HEK293 (cell line): ENCODE data around the gene SLC25A52.
"Not testable (repeated sequence)": the region's sequence is repeated elsewhere in the genome, so short reads cannot be mapped to it uniquely, and the experiment has no call there.

ENCODE experiments used
- CTCF ChIA-PET: fragments of 350-600 bp; formaldehyde crosslinking; extraction: SDS; loops from one replicate; lab custom pipeline; 2021; ENCODE audit warnings: antibody characterized with exemption; lab: Yijun Ruan, JAX
- POLR2A ChIA-PET: fragments of 300-600 bp; formaldehyde crosslinking; extraction: SDS; loops from one replicate; lab custom pipeline; 2020; ENCODE audit warnings: antibody characterized with exemption, inconsistent platforms; lab: Yijun Ruan, JAX
- H3K27ac ChIP-seq: fragments of 200-500 bp; sonication (Bioruptor generic); 2 replicates; pipeline ENCODE4 v1.5.1; 2014; ENCODE audit warnings: low read depth, low read length, control low read depth, inconsistent platforms; ENCODE audit errors: extremely low read depth
- H3K36me3 ChIP-seq, 2 experiments: fragments of 200-500 bp in 1 of 2; sonication (Bioruptor generic) in 1 of 2; 1 replicate in 1 of 2; 2 replicates in 1 of 2; pipeline ENCODE4 v1.5.1; 2014 to 2017; ENCODE audit warnings: inconsistent platforms in 2 of 2, low read length in 2 of 2; ENCODE audit not compliant: control insufficient read depth in 2 of 2, insufficient read depth in 1 of 2
- H3K4me1 ChIP-seq: fragments of 200-500 bp; sonication (Bioruptor generic); 2 replicates; pipeline ENCODE4 v1.5.1; 2014; ENCODE audit warnings: mild to moderate bottlenecking, low read length, inconsistent platforms; ENCODE audit not compliant: control insufficient read depth, insufficient read depth
- H3K4me3 ChIP-seq: 2 replicates; pipeline ENCODE4 v1.5.1; 2011; ENCODE audit warnings: low read depth, mild to moderate bottlenecking, control low read depth, low read length, moderate library complexity
- H3K9me3 ChIP-seq: fragments of 200-500 bp; sonication (Bioruptor generic); 2 replicates; pipeline ENCODE4 v1.5.1; 2014; ENCODE audit warnings: low read depth, low read length, inconsistent platforms; ENCODE audit not compliant: control insufficient read depth, insufficient read depth
- HOXC10 ChIP-seq: sonication (generic); formaldehyde crosslinking; IDR thresholded peaks from 2 replicates; pipeline ENCODE4 v1.8.1; 2023; ENCODE audit warnings: mild to moderate bottlenecking, missing genetic modification reagents
- IKZF3 ChIP-seq: fragments of 450-650 bp; IDR thresholded peaks from 2 replicates; pipeline ENCODE4 v1.5.0; 2018; ENCODE audit warnings: missing biosample characterization, mild to moderate bottlenecking, missing genetic modification characterization, moderate library complexity
- SCRT1 ChIP-seq: fragments of 450-650 bp; formaldehyde crosslinking; IDR thresholded peaks from 2 replicates; pipeline ENCODE4 v1.5.1; 2016; ENCODE audit warnings: missing biosample characterization, missing genetic modification characterization, borderline replicate concordance
- ZBTB17 ChIP-seq: fragments of 450-650 bp; formaldehyde crosslinking; IDR thresholded peaks from 2 replicates; pipeline ENCODE4 v1.5.1; 2016; ENCODE audit warnings: missing biosample characterization, missing genetic modification characterization
- ZBTB21 ChIP-seq: fragments of 450-650 bp; formaldehyde crosslinking; IDR thresholded peaks from 2 replicates; pipeline ENCODE4 v1.5.1; 2017; ENCODE audit warnings: missing biosample characterization, missing genetic modification characterization
- ZBTB8A ChIP-seq: fragments of 450-650 bp; formaldehyde crosslinking; IDR thresholded peaks from 2 replicates; pipeline ENCODE4 v1.5.1; 2016; ENCODE audit warnings: missing biosample characterization, missing genetic modification characterization
- ZNF112 ChIP-seq: fragments of 450-650 bp; formaldehyde crosslinking; IDR thresholded peaks from 2 replicates; pipeline ENCODE4 v1.5.0; 2017; ENCODE audit warnings: missing biosample characterization, missing genetic modification characterization
- ZNF114 ChIP-seq: fragments of 450-650 bp; formaldehyde crosslinking; IDR thresholded peaks from 2 replicates; pipeline ENCODE4 v1.5.0; 2017; ENCODE audit warnings: missing biosample characterization, missing genetic modification characterization
- ZNF146 ChIP-seq: fragments of 450-650 bp; formaldehyde crosslinking; IDR thresholded peaks from 2 replicates; pipeline ENCODE4 v1.5.1; 2016; ENCODE audit warnings: missing biosample characterization, missing genetic modification characterization
- ZNF16 ChIP-seq: fragments of 450-650 bp; formaldehyde crosslinking; IDR thresholded peaks from 2 replicates; pipeline ENCODE4 v1.5.1; 2016; ENCODE audit warnings: low read depth, missing biosample characterization, missing genetic modification characterization
- ZNF169 ChIP-seq: fragments of 450-650 bp; formaldehyde crosslinking; IDR thresholded peaks from 2 replicates; pipeline ENCODE4 v1.5.1; 2016; ENCODE audit warnings: missing biosample characterization, missing genetic modification characterization
- ZNF174 ChIP-seq: fragments of 450-650 bp; formaldehyde crosslinking; IDR thresholded peaks from 2 replicates; pipeline ENCODE4 v1.5.0; 2017; ENCODE audit warnings: missing biosample characterization, mild to moderate bottlenecking, missing genetic modification characterization
- ZNF292 ChIP-seq: fragments of 450-650 bp; formaldehyde crosslinking; IDR thresholded peaks from 2 replicates; pipeline ENCODE4 v1.5.1; 2016; ENCODE audit warnings: low read depth, missing biosample characterization, missing genetic modification characterization, borderline replicate concordance
- ZNF423 ChIP-seq: fragments of 450-650 bp; formaldehyde crosslinking; IDR thresholded peaks from 2 replicates; pipeline ENCODE4 v1.5.1; 2016; ENCODE audit warnings: missing biosample characterization, missing genetic modification characterization
- ZNF626 ChIP-seq: fragments of 450-650 bp; sonication (Bioruptor Pico); formaldehyde crosslinking; IDR thresholded peaks from 2 replicates; pipeline ENCODE4 v1.5.1; 2018; ENCODE audit warnings: missing biosample characterization, missing genetic modification characterization, inconsistent platforms
- TF ChIP-seq, protein P1 (sequence below): fragments of 450-650 bp; formaldehyde crosslinking; IDR thresholded peaks from 2 replicates; pipeline ENCODE4 v1.5.1; 2016; ENCODE audit warnings: missing biosample characterization, missing genetic modification characterization
- TF ChIP-seq, protein P2 (sequence below): fragments of 450-650 bp; formaldehyde crosslinking; IDR thresholded peaks from 2 replicates; pipeline ENCODE4 v1.5.1; 2016; ENCODE audit warnings: missing biosample characterization, missing genetic modification characterization
- TF ChIP-seq, protein P3 (sequence below): fragments of 450-650 bp; formaldehyde crosslinking; IDR thresholded peaks from 2 replicates; pipeline ENCODE4 v1.5.1; 2016; ENCODE audit warnings: missing biosample characterization, missing genetic modification characterization
- TF ChIP-seq, protein P4 (sequence below): fragments of 450-650 bp; formaldehyde crosslinking; IDR thresholded peaks from 2 replicates; pipeline ENCODE4 v1.5.1; 2016; ENCODE audit warnings: missing biosample characterization, missing genetic modification characterization, low read depth
- TF ChIP-seq, protein P5 (sequence below): fragments of 450-650 bp; formaldehyde crosslinking; IDR thresholded peaks from 2 replicates; pipeline ENCODE4 v1.5.1; 2016; ENCODE audit warnings: missing biosample characterization, missing genetic modification characterization

Gene SLC25A52

DNA sequence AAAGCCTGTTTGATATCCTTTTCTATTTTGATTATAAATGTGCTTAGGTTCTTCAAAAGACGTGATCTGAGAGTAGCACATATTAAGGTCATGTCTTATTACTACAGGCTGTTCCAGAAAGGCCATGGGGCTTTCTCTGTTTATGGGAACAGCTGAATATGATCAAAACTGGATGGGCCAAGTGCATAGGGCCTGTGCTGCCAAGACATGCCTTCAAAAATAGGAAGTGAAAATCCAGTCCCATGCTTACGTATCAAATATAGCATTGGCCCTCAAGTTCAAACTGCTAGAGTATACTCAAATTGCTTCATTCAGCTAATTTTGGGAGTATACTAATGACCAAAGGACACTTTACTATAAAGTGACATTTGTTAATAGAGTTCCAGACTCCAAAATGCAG is 24.1 kb downstream of the SLC25A52 start (continued):
- TF ChIP-seq, protein P1, sequence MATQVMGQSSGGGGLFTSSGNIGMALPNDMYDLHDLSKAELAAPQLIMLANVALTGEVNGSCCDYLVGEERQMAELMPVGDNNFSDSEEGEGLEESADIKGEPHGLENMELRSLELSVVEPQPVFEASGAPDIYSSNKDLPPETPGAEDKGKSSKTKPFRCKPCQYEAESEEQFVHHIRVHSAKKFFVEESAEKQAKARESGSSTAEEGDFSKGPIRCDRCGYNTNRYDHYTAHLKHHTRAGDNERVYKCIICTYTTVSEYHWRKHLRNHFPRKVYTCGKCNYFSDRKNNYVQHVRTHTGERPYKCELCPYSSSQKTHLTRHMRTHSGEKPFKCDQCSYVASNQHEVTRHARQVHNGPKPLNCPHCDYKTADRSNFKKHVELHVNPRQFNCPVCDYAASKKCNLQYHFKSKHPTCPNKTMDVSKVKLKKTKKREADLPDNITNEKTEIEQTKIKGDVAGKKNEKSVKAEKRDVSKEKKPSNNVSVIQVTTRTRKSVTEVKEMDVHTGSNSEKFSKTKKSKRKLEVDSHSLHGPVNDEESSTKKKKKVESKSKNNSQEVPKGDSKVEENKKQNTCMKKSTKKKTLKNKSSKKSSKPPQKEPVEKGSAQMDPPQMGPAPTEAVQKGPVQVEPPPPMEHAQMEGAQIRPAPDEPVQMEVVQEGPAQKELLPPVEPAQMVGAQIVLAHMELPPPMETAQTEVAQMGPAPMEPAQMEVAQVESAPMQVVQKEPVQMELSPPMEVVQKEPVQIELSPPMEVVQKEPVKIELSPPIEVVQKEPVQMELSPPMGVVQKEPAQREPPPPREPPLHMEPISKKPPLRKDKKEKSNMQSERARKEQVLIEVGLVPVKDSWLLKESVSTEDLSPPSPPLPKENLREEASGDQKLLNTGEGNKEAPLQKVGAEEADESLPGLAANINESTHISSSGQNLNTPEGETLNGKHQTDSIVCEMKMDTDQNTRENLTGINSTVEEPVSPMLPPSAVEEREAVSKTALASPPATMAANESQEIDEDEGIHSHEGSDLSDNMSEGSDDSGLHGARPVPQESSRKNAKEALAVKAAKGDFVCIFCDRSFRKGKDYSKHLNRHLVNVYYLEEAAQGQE = no peak
- TF ChIP-seq ZNF423 (no peak), ZNF174 (tag by site-specific recombination) (no peak)
- TF ChIP-seq, protein P2, sequence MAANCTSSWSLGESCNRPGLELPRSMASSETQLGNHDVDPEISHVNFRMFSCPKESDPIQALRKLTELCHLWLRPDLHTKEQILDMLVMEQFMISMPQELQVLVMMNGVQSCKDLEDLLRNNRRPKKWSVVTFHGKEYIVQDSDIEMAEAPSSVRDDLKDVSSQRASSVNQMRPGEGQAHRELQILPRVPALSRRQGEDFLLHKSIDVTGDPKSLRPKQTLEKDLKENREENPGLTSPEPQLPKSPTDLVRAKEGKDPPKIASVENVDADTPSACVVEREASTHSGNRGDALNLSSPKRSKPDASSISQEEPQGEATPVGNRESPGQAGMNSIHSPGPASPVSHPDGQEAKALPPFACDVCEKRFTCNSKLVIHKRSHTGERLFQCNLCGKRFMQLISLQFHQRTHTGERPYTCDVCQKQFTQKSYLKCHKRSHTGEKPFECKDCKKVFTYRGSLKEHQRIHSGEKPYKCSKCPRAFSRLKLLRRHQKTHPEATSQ (tag by site-specific recombination) = no peak

DNA sequence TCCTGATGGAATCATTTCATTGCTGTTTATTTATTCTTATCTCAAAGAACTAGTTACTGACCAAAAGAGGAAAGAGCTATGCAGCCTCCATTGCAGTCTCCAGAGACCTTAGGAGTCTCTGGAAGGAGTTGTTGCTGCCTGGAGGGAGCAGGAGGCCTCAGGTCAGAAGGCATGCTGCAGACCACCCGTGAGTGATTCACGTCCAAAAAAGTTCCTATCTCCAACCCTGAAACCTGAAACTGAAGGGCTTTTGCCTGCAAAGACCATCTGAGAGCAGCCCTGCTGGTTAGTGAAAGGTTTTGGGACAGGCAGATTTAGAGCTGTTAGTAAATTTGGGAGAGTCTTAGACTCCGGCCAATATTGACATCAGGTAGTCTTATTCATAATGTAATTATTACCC is 29.1 kb downstream of the SLC25A52 start:
- ChIA-PET POLR2A (interaction anchor here (0.6 kb wide), 1 partner anchor 16 kb away, joined by 3 read pairs; no protein-coding TSS in a partner anchor), CTCF (interaction anchor here (0.6 to 9.5 kb wide), 3 partner anchors 9 to 1273 kb away, joined by 6 to 80 read pairs (median 9); no protein-coding TSS in a partner anchor)
- no peak for TF ChIP-seq ZBTB17 (tag by site-specific recombination)
- TF ChIP-seq ZNF112 (tag by site-specific recombination) = no peak
- TF ChIP-seq ZNF16 = no peak
- TF ChIP-seq IKZF3 (tag by site-specific recombination) = no peak
- no peak for TF ChIP-seq ZNF626 (tag by site-specific recombination)
- no peak for TF ChIP-seq HOXC10
- no peak for TF ChIP-seq SCRT1
- TF ChIP-seq ZBTB8A (tag by site-specific recombination) = no peak
- no peaks in the 10 kb centered on the region for H3K36me3 ChIP-seq
- no peak overlapping the region for H3K4me3 ChIP-seq
- H3K27ac ChIP-seq = no peak overlapping the region
- no peaks in the 10 kb centered on the region for H3K4me1 ChIP-seq
- no peaks in the 10 kb centered on the region for H3K9me3 ChIP-seq

DNA sequence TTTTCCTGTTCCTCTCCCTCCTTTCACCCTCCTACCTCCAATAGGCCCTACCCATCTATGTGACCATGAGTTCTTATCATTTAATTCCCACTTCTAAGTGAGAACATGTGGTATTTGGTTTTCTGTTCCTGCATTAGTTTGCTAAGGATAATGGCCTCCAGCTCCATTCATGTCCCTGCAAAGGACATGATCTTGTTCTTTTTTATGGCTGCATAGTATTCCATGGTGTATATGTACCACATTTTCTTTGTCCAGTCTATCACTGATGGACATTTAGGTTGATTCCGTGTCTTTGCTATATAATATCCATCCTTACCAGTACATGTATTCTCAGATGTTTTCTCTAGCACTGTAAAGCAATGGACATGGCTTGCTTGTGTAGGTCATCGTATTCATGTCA is 31.5 kb downstream of the SLC25A52 start:
- H3K4me1 ChIP-seq, H3K9me3 ChIP-seq, POLR2A ChIA-PET, H3K4me3 ChIP-seq, H3K36me3 ChIP-seq, H3K27ac ChIP-seq: not testable (repeated sequence)
- TF ChIP-seq ZNF146 (tag by site-specific recombination) = peak; percentile 63; the same call in 1 of the 2 replicates
- TF ChIP-seq, protein P3, sequence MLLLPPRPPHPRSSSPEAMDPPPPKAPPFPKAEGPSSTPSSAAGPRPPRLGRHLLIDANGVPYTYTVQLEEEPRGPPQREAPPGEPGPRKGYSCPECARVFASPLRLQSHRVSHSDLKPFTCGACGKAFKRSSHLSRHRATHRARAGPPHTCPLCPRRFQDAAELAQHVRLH (tag by site-specific recombination) = 0 out of 2 replicates have a peak, but pooled peaks have one; percentile 29
- CTCF ChIA-PET = interaction anchor here (2.0 kb wide), 1 partner anchor 12 kb away, joined by 9 read pairs; no protein-coding TSS in a partner anchor

DNA sequence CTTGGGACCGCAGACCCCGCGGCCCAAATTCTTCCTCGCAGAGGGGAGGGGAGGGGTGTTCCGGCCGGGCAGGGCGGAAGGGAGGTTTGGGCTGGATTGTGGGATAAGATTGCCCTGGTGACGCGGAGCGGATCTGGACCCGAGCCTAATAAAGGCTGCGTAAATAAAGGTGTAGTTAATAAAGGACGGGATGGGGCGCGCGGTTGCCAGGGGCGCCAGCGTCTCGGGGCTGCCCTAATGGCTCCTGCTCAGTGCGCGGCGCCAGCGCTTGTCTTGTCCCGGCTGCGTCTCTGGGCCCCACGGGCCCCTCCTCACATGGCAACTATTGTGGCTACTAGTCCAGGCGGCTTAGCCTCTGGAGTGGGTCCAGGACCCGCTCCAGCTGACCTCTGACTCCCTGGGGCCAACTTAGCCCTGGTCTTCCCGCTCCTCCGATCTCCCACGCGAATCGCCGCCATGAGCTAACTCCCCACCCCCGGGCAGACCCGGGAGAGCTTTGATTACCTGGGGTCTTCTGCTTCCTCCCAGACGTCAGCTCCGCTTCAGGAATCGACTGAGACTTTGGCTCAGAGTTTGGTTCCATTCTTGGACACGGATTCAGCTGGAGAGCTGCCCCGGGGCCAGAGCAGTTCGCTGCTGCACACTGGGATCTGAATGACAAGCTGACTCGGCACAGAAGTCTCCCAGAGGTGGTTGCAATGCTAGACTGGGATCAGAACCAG is 36.5 kb downstream of the SLC25A52 start:
- H3K9me3 ChIP-seq = no peaks in the 10 kb centered on the region
- TF ChIP-seq, protein P4, sequence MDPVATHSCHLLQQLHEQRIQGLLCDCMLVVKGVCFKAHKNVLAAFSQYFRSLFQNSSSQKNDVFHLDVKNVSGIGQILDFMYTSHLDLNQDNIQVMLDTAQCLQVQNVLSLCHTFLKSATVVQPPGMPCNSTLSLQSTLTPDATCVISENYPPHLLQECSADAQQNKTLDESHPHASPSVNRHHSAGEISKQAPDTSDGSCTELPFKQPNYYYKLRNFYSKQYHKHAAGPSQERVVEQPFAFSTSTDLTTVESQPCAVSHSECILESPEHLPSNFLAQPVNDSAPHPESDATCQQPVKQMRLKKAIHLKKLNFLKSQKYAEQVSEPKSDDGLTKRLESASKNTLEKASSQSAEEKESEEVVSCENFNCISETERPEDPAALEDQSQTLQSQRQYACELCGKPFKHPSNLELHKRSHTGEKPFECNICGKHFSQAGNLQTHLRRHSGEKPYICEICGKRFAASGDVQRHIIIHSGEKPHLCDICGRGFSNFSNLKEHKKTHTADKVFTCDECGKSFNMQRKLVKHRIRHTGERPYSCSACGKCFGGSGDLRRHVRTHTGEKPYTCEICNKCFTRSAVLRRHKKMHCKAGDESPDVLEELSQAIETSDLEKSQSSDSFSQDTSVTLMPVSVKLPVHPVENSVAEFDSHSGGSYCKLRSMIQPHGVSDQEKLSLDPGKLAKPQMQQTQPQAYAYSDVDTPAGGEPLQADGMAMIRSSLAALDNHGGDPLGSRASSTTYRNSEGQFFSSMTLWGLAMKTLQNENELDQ (tag by site-specific recombination) = no peak
- TF ChIP-seq ZBTB21 (tag by site-specific recombination) (no peak), ZNF169 (tag by site-specific recombination) (no peak), ZNF114 (tag by site-specific recombination) (no peak), ZNF292 (tag by site-specific recombination) (no peak)
- TF ChIP-seq, protein P5, sequence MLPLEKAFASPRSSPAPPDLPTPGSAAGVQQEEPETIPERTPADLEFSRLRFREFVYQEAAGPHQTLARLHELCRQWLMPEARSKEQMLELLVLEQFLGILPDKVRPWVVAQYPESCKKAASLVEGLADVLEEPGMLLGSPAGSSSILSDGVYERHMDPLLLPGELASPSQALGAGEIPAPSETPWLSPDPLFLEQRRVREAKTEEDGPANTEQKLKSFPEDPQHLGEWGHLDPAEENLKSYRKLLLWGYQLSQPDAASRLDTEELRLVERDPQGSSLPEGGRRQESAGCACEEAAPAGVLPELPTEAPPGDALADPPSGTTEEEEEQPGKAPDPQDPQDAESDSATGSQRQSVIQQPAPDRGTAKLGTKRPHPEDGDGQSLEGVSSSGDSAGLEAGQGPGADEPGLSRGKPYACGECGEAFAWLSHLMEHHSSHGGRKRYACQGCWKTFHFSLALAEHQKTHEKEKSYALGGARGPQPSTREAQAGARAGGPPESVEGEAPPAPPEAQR (tag by site-specific recombination) = no peak

More for the DNA sequence above, 36.5 kb downstream of the SLC25A52 start:
- H3K4me3 ChIP-seq = peak overlapping the region; percentile 7
- no peaks in the 10 kb centered on the region for H3K4me1 ChIP-seq
- CTCF ChIA-PET = interaction anchor here (0.6 to 4.9 kb wide), 11 partner anchors 10 to 300 kb away, joined by 3 to 80 read pairs (median 5); no protein-coding TSS in a partner anchor
- POLR2A ChIA-PET = no interaction called here
- no peak overlapping the region for H3K27ac ChIP-seq
- H3K36me3 ChIP-seq = no peaks in the 10 kb centered on the region
